ENCODE results near the gene CTCFL.

CTCFL gene

GRCh38 chr20:57524511-57525176, at the start of gene CTCFL:
Gene CTCFL (minus strand): TSS chr20:57525140. CDS start chr20:57524205, 935 bp downstream.
- no peak for DNase-seq (ENCODE audit: low read depth, low spot score)
- no peak within 1 kb of the TSS for H3K27ac ChIP-seq

GRCh38 chr20:57573894-57574293, 49.0 kb upstream of the CTCFL start:
- H3K27ac ChIP-seq, result no peak overlapping the region
- no peak for DNase-seq (ENCODE audit: low read depth, low spot score)

- H3K27ac ChIP-seq, result no peak overlapping the region
- no peak for DNase-seq (ENCODE audit: low read depth, low spot score)
Measured at GRCh38 chr20:57573242-57573641, 48.3 kb upstream of the CTCFL start.

GRCh38 chr20:57571782-57572416, 47.0 kb upstream of the CTCFL start:
- no peak for DNase-seq (ENCODE audit: low read depth, low spot score)
- H3K27ac ChIP-seq, result no peak overlapping the region

- H3K27ac ChIP-seq, result no peak overlapping the region
- DNase-seq (ENCODE audit: low read depth, low spot score), result no peak
Measured at GRCh38 chr20:57570920-57571319, 46.0 kb upstream of the CTCFL start.

GRCh38 chr20:57570145-57570850, 45.4 kb upstream of the CTCFL start:
- H3K27ac ChIP-seq, result no peak overlapping the region
- no peak for DNase-seq (ENCODE audit: low read depth, low spot score)

- no peak for DNase-seq (ENCODE audit: low read depth, low spot score)
- H3K27ac ChIP-seq, result no peak overlapping the region
Measured at GRCh38 chr20:57568960-57569359, 44.0 kb upstream of the CTCFL start.

- DNase-seq (ENCODE audit: low read depth, low spot score), result no peak
- H3K27ac ChIP-seq, result no peak overlapping the region
Measured at GRCh38 chr20:57568088-57568896, 43.4 kb upstream of the CTCFL start.

- DNase-seq (ENCODE audit: low read depth, low spot score), result no peak
- H3K27ac ChIP-seq, result no peak overlapping the region
Measured at GRCh38 chr20:57567471-57568079, 42.6 kb upstream of the CTCFL start.

- no peak for DNase-seq (ENCODE audit: low read depth, low spot score)
- no peak overlapping the region for H3K27ac ChIP-seq
Measured at GRCh38 chr20:57566803-57567459, 42.0 kb upstream of the CTCFL start.

- no peak for DNase-seq (ENCODE audit: low read depth, low spot score)
- no peak overlapping the region for H3K27ac ChIP-seq
Measured at GRCh38 chr20:57566399-57566798, 41.5 kb upstream of the CTCFL start.

- no peak for DNase-seq (ENCODE audit: low read depth, low spot score)
- no peak overlapping the region for H3K27ac ChIP-seq
Measured at GRCh38 chr20:57564951-57565642, 40.2 kb upstream of the CTCFL start.

GRCh38 chr20:57564180-57564802, 39.4 kb upstream of the CTCFL start:
- no peak overlapping the region for H3K27ac ChIP-seq
- no peak for DNase-seq (ENCODE audit: low read depth, low spot score)

GRCh38 chr20:57563522-57563921, 38.6 kb upstream of the CTCFL start:
- no peak overlapping the region for H3K27ac ChIP-seq
- no peak for DNase-seq (ENCODE audit: low read depth, low spot score)

- H3K27ac ChIP-seq, result no peak overlapping the region
- DNase-seq (ENCODE audit: low read depth, low spot score), result no peak
Measured at GRCh38 chr20:57562541-57563465, 37.9 kb upstream of the CTCFL start.

GRCh38 chr20:57561356-57562279, 36.7 kb upstream of the CTCFL start:
- H3K27ac ChIP-seq, result no peak overlapping the region

More at GRCh38 chr20:57561356-57562279, 36.7 kb upstream of the CTCFL start:
- DNase-seq (ENCODE audit: low read depth, low spot score), result no peak
